GM19035 (cell line): ENCODE data around the gene MCRIP1.

ENCODE experiments used
- ATAC-seq: cut with Tn5 transposase; IDR thresholded peaks from one replicate; pipeline ENCODE4 v1.9.1; 2021; ENCODE audit not compliant: unreplicated experiment

Gene MCRIP1

DNA sequence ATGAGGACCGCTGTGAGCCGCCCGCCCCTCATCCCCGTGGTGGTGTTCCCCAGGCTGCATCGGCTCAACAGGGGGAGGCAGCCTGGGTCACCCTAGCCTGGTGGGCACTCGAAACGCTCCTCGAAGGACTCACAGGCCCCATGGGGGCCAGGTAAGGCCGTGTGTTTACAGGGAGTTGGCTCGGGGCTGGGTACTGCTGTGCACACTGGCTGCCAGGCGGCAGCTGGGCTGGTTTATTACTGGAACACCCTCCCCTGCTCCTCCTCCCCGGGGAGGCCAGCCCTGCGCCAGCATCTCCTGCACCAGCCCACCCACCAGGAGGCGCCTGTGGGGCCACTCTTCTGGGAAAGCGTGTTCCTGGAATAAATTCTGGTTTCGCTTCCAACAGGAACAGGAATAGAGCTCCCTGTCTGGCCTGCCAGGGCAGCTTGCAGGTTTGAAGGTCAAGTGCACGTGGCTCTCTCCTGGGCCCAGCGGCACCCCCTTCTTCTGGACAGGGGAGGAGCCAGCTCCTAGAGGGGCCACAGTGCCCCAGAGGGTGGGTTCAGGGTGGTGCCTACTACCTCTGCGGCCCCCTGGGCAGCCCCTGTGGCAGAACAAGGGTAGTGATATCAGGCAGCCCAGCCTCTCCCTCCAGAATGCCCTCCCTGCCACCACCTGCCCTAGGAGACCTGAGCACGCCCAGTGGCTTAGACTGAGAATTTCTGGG lies 11.3 kb downstream of the MCRIP1 start:
- ATAC-seq: no peak

DNA sequence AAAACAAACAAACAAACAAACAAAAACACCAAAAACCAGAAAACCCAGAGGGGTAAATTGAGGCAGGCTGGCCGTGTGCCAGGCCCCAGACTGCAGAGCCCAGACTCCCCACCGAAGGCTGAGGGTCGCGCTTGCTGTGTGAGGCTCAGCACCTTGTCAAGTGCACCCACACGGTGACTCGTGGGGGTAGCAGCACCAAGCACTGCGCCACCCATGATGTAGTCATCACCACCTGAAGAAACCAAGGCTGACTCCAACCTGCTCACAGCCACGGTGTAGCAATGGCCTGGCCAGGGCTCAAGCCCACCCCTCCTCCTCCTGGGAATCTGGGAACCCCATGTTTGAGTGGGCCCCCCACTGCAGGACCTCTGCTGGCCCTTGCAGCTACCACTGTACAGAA lies 11.9 kb downstream of the MCRIP1 start:
- ATAC-seq: no peak

DNA sequence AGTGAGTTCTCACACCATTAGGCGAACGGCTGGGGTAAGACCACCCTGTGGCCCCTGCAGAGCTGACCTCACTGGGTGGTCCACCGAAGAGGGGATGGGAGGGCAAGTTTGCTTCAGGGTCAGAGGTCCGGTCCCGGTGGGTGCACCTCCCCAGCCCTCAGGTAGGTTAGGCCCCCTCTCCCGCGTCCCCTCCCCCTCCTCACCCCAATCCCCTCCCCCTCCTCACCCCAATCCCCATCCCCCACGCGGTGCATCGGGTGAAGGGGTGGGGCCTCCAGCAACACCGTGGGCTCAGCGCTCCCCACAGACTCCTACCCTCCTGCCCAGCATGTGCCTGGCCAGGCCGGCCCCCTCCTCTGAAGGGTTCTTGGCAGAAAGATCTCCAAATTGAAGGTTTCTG lies 13.4 kb downstream of the MCRIP1 start:
- ATAC-seq: no peak

DNA sequence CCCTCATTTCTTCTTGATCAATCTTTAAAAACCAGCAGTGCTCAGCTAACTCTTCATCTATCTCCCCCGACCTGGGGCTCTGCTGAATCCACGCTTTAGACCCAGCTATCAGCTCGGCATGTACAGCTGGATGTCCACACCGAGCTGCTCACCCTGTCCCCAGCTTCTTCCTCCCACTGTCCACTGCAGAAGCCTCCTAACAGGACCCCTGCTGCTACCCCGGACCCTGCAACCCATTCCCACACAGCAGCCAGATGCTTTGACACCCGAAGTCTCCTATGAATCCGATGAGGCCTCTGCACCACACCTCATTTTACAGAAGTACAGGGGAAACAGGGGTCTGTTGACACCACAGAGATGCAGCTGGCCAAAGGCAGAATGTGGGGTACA lies 15.3 kb downstream of the MCRIP1 start:
- ATAC-seq: no peak

DNA sequence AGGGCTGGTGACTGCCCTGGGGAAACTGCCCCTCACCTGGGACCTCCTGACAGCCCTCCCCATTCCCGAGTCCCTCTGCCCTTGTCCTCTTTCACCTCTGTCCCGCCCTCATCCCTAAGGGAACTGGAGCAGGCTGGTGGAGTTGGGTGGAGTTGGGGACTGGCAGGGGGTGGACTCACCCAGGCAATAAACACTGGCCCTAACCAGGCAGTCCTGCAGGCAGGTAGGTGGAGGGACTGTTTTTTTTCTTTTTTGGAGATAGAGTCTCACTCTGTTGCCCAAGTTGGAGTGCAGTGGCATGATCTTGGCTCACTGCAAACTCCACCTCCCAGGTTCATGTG lies 17.5 kb downstream of the MCRIP1 start:
- ATAC-seq: no peak

DNA sequence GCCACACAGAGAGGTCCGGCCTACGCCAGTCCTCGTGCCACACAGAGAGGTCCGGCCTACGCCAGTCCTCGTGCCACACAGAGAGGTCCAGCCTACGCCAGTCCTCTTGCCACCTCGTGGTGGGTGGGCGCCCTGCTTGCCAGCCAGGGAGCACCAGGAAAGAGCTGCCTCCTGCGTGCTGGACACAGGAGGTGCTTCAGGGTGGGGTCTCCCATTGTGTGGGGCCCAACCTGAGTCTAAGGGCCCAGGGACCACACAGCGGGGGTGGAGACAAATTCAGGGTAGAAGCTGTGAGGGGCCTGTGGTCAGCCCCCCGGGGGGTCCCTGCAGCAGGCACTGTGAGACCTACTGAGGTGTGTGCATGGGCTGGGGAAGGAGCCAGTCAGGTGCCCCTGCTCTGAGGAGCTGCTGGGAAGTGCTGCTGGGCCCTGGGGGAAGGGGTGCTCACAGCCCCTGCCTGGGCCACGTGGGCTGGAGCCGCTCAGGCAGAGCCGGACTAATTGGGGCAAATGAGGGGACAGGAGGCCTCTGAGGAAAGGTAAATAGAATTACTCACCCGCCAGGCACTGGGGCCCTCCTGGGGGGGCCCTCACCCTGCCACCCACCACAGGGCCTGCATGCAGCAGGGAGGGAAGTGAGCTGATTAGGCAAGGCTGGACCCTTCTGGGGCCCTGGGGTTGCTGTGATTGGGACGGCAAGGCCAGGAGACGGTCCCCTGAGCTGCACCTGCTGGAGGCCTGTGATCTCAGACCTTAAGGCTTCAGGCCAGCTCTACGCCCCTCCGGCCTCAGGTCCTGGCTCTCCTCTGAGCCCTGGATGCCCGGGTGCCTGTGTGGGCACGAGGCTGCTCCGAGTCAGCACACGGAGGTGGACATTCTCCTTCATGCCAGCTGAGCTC lies 18.1 kb downstream of the MCRIP1 start:
- ATAC-seq: no peak

DNA sequence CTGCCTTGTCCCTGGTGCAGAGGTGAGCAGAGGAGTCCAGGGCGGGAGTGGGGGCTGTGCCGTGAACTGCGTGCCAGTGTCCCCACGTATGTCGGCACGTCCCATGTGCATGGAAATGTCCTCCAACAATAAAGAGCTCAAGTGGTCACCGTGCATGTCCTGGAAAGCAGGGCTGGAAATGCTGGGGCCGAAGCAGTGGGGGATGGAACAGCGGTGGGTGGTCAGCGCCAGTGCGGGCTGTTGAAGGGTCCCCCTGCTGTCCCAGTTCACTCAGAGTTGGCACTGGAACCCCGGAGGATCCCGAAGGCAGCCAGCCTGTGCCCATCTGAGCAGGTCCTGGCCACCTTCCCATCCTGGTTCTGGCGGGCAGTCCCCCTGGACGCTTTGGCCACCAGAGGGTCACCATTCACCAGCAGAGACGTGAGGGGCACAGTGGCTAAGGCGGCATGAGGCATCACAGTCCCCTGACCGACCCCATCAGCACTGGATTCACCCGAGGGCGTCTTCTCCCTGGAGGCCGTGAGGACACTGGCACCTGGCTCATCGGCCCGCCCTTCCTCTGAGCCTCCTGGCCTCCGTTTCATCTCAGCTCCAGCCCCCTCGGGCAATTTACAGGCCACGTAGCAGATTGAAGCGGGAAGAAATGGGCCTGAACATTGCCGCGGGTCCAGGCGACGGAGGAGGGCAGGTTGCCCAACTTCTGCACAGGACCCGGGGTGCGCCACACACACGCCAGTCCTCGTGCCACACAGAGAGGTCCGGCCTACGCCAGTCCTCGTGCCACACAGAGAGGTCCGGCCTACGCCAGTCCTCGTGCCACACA lies 19.0 kb downstream of the MCRIP1 start:
- no peak for ATAC-seq

DNA sequence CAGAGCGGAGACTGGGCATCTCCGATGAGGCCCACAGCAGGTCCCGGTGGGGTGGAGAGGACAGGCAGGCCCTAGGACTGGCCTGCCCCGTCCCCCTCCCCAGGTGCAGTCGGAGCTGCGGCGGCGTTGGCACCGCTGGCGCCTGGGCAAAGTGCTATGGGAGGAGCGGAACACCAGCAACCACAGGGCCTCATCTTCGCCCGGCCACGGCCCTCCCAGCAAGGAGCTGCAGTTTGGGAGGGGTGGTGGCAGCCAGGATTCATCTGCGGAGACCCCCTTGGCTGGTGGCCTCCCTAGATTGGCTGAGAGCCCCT lies 19.8 kb downstream of the MCRIP1 start:
- no peak for ATAC-seq

DNA sequence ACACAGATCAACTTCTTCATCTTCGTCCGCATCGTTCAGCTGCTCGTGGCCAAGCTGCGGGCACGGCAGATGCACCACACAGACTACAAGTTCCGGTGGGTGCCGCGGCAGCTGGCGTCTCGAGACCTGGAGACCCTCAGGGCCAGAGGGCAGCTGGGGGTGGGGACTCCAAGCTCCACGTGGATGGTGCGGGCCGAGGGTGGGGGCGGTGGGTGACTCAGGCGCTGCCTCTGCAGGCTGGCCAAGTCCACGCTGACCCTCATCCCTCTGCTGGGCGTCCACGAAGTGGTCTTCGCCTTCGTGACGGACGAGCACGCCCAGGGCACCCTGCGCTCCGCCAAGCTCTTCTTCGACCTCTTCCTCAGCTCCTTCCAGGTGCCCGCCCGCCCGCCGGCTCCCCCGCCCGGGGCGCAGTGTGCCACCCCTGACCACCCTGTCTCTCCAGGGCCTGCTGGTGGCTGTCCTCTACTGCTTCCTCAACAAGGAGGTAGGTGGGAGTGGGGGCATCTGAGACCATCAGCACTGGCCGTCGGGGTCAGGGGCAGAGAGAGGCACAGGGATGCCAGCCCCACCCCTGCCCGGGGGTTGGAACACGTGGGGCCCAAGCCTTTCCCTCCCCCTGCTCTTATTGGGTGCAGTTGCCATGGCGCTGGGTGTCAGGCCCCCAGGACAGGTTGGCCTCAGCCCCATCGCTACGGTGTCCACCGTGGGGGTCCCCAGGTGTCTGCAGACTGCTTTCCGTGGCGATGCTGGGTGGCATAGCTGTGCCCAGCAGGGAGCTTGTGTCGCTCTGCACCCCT lies 20.3 kb downstream of the MCRIP1 start:
- ATAC-seq: no peak

DNA sequence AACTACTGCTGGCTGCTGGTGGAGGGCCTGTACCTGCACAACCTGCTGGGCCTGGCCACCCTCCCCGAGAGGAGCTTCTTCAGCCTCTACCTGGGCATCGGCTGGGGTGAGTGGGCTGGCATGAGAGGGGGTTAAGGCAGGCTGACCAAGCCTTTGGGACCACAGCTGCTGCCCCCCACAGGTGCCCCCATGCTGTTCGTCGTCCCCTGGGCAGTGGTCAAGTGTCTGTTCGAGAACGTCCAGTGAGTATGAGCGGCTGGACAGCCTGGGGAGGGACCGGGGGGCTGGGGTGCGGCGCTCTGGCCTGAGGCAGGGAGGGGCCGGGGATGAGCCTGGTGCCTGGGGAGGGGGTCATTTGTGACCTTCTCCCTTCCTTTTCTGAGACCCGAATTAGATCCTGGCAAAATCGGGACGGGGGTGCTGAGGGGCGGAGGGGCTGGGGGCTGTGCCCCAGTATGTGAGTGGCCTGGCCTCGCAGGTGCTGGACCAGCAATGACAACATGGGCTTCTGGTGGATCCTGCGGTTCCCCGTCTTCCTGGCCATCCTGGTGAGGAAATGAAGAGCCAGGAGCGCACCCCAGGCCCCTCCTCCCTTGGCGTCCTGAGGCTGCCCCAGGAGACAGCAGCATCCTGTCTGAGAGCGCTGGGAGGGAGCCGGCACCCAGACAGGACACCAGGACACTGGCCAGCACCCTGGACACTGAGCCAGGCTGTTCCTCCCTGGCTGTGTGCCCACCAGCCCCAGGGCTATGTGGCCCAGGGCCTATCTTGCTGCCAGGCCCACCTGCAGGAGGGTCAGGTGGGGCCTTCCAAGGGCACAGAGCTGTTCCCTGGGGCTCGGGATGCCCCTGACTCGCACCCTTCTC lies 21.2 kb downstream of the MCRIP1 start:
- ATAC-seq: no peak

DNA sequence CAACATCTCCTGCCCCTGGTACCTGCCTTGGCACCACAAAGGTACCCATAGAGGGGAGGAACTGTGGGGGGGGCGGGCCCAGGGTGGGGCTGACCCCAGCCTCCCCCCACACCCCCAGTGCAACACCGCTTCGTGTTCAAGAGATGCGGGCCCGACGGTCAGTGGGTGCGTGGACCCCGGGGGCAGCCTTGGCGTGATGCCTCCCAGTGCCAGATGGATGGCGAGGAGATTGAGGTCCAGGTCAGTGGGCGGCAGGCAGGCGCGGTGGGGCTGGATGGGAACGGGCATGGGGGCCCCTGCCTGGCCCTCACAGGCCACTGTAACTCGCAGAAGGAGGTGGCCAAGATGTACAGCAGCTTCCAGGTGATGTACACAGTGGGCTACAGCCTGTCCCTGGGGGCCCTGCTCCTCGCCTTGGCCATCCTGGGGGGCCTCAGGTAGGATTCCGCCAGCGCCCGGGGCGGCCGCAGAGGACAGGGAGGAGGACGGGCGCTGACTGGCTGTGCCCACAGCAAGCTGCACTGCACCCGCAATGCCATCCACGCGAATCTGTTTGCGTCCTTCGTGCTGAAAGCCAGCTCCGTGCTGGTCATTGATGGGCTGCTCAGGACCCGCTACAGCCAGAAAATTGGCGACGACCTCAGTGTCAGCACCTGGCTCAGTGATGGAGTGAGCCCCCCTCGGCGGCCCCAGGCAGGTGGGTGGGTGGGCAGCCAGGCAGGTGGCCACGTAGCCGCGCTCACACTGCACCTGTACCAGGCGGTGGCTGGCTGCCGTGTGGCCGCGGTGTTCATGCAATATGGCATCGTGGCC lies 22.0 kb downstream of the MCRIP1 start:
- ATAC-seq: no peak

DNA sequence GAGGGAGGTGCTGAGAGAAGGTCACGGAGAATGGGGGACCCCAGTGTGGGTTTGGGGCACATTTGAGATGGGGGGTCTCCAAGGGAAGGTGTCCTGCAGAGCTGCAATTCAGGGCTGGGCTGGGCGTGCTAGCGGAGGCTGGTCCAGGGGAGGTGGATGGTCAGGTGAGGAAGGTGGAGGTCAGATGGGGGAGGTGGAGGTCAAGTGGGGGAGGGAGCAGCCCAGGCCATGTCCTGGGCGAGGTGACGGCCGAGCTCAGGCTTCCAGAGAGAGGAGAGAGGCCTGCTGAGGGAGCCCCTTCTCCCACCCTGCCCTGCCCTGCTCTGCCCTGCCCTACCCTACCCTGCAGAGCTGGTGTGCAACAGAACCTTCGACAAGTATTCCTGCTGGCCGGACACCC lies 22.6 kb downstream of the MCRIP1 start:
- ATAC-seq: no peak

DNA sequence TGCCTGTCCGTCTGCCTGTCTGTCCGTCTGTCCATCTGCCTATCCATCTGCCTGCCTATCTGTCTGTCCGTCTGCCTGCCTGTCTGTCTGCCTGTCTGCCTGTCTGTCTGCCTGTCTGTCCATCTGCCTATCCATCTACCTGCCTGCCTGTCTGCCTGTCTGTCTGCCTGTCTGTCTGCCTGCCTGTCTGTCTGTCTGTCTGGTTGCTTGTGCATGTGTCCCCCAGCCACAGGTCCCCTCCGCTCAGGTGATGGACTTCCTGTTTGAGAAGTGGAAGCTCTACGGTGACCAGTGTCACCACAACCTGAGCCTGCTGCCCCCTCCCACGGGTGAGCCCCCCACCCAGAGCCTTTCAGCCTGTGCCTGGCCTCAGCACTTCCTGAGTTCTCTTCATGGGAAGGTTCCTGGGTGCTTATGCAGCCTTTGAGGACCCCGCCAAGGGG lies 23.5 kb downstream of the MCRIP1 start:
- no peak for ATAC-seq

DNA sequence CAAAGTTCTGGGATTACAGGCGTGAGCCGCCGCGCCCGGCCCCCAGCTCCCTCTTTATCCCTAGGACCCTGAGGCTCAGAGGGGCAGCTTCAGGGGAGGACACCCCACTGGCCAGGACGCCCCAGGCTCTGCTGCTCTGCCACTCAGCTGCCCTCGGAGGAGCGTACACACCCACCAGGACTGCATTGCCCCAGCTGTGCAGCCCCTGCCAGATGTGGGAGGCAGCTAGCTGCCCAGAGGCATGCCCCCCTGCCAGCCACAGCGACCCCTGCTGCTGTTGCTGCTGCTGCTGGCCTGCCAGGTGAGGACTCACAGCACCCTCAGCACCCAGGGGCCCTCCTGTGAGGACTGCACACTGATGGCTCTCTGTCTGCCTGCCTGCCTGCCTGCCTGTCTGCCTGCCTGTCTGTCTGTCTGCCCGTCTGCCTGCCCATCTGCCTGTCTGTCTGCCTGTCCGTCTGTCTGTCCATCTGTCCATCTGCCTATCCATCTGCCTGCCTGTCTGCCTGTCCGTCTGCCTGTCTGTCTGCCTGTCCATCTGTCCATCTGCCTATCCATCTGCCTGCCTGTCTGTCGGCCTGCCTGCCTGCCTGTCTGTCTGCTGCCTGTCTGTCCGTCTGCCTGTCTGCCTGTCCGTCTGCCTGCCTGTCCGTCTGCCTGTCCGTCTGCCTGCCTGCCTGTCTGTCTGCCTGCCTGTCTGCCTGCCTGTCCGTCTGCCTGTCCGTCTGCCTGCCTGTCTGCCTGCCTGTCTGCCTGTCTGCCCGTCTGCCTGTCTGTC lies 24.1 kb downstream of the MCRIP1 start:
- ATAC-seq: no peak

DNA sequence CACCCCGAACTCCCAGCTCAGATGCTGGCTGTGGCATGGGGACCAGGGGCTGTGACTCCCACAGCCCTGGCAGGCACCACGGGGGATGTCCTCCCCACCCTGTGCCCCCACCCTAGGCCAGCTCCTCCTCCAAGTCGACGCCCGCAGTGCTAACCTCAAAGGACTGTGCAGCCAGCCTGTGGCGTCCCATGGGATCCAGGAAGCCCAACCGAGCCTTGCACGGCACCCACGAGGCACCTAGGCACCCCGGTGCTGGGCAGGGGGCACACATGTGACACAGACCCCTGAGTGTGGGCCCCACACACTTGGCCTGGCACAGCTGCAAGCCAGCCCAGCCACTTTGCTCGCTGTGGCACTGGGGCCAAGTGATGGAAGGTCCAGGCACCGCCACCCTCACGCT lies 25.3 kb downstream of the MCRIP1 start:
- no peak for ATAC-seq

DNA sequence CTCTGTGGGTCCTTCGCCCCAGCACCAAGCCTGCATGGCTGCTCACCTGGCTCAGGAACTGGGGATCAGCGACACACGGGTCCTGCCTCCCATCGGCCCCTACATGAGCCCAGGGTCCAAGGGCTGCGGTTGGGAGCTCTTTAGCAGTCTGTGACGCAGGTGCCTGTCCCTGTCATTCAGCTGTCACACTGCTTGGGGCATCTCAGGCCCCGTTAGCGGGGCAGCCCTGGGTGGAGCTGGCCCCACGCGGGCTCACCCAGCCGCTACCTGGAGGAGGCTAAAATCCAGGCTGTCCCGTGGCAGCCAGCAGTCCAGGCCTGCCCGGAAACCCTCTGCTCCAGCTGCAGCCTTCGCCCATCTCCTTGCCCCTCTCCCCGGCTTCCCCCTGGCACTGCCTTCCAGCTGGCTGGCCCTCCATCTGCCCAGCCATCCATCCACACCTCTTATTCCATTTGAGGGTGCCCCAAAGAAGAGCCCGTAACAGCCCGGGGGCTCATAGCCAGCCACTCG lies 25.8 kb downstream of the MCRIP1 start:
- no peak for ATAC-seq

DNA sequence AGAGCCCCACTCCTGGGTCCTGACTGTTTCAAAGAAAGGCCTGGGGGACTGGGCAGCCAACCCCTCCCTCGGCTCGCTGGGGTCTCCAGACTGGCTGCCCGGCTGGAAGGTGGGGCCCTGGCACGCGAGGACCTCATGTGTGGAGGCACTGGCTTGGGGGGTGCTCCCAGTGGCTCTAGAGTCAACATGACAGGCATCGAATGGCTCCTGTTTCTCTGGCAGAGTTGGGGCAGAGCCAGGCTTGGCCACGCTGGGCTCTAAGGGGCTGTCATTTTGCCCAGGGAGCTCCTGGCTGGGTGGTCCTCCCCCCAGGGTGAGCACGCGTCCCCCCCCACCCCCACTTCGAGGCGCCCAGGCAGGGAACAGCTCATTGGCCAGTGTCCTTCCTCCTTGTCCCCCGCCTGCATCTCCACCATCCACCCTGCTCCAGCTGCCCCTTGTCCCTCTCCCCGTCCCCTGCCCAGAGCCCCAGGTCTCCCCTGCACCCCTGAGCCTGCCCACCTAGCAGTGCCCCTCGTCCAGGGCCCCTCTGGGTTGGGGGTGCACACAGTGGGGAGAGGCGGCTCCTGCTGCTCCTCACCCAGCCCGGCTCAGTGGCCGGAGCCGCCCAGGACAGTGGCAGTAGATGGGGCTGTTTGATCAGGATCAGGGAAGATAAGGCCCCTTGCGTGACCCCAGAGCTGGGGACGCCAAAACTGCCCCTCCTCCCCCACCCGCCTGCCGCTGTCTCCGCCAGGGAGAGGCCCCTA lies 26.5 kb downstream of the MCRIP1 start:
- ATAC-seq: no peak
